OCI-LY3 (cell line): ENCODE measurements around the gene PROM2.
A peak's percentile ranks its signal among the peaks of the same experiment; 100 is the strongest.

ENCODE experiments used
- H2AFZ ChIP-seq: fragments of 200-600, 300-600 bp; shearing (Covaris generic); 2 replicates; pipeline ENCODE4 v1.6.0; 2014; ENCODE audit warnings: antibody characterized with exemption, low read depth, low read length
- H3K27ac ChIP-seq: fragments of 200-600, 300-600 bp; sonication (generic); 2 replicates; pipeline ENCODE4 v1.5.1; 2014; ENCODE audit warnings: mild to moderate bottlenecking, low read length, moderate library complexity, mixed read lengths
- H3K27me3 ChIP-seq: fragments of 200-600, 300-600 bp; sonication (generic); 2 replicates; pipeline ENCODE4 v1.6.1; 2014; ENCODE audit warnings: low read depth, low read length, mixed read lengths
- H3K36me3 ChIP-seq: fragments of 200-600, 300-600 bp; sonication (generic); replicated peaks from 2 replicates; pipeline ENCODE3; 2014; ENCODE audit warnings: low read depth, low read length, mixed read lengths
- H3K4me1 ChIP-seq: fragments of 300-600, 200-600 bp; sonication (generic); 2 replicates; pipeline ENCODE4 v1.6.1; 2014; ENCODE audit warnings: low read length, mixed read lengths
- H3K4me2 ChIP-seq: fragments of 200-600, 300-600 bp; sonication (generic); 2 replicates; pipeline ENCODE4 v1.6.1; 2014; ENCODE audit warnings: low read length, mixed read lengths
- H3K4me3 ChIP-seq: fragments of 300-600, 200-600 bp; sonication (generic); 2 replicates; pipeline ENCODE4 v1.5.1; 2014; ENCODE audit warnings: antibody characterized with exemption, mild to moderate bottlenecking, low read length, moderate library complexity
- H3K79me2 ChIP-seq: fragments of 300-600, 200-600 bp; shearing (Covaris generic); 2 replicates; pipeline ENCODE4 v1.6.1; 2014; ENCODE audit warnings: mild to moderate bottlenecking, low read length, mixed read lengths
- H3K9ac ChIP-seq: fragments of 300-600, 200-600 bp; shearing (Covaris generic); 2 replicates; pipeline ENCODE4 v1.6.0; 2014; ENCODE audit warnings: mild to moderate bottlenecking, low read length, moderate library complexity
- H3K9me3 ChIP-seq: fragments of 200-600, 300-600 bp; shearing (Covaris generic); 2 replicates; pipeline ENCODE4 v1.6.1; 2014; ENCODE audit warnings: low read length, mixed read lengths; ENCODE audit not compliant: insufficient read depth
- H4K20me1 ChIP-seq: fragments of 200-600, 300-600 bp; sonication (generic); 2 replicates; pipeline ENCODE4 v1.6.1; 2016; ENCODE audit warnings: low read length, mixed read lengths; ENCODE audit not compliant: insufficient read depth
- EZH2phosphoT487 ChIP-seq: fragments of 200-600 bp; shearing (Covaris generic); IDR thresholded peaks from 2 replicates; pipeline ENCODE4 v1.6.1; 2018; ENCODE audit warnings: antibody characterized with exemption, mixed run types, low read depth
- TF ChIP-seq, protein P1 (sequence below): fragments of 200-600, 300-600 bp; sonication (generic); IDR thresholded peaks from 2 replicates; pipeline ENCODE4 v1.5.1; 2014; ENCODE audit warnings: antibody characterized with exemption, low read length, low read depth

PROM2 gene, protein sequence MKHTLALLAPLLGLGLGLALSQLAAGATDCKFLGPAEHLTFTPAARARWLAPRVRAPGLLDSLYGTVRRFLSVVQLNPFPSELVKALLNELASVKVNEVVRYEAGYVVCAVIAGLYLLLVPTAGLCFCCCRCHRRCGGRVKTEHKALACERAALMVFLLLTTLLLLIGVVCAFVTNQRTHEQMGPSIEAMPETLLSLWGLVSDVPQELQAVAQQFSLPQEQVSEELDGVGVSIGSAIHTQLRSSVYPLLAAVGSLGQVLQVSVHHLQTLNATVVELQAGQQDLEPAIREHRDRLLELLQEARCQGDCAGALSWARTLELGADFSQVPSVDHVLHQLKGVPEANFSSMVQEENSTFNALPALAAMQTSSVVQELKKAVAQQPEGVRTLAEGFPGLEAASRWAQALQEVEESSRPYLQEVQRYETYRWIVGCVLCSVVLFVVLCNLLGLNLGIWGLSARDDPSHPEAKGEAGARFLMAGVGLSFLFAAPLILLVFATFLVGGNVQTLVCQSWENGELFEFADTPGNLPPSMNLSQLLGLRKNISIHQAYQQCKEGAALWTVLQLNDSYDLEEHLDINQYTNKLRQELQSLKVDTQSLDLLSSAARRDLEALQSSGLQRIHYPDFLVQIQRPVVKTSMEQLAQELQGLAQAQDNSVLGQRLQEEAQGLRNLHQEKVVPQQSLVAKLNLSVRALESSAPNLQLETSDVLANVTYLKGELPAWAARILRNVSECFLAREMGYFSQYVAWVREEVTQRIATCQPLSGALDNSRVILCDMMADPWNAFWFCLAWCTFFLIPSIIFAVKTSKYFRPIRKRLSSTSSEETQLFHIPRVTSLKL

DNA sequence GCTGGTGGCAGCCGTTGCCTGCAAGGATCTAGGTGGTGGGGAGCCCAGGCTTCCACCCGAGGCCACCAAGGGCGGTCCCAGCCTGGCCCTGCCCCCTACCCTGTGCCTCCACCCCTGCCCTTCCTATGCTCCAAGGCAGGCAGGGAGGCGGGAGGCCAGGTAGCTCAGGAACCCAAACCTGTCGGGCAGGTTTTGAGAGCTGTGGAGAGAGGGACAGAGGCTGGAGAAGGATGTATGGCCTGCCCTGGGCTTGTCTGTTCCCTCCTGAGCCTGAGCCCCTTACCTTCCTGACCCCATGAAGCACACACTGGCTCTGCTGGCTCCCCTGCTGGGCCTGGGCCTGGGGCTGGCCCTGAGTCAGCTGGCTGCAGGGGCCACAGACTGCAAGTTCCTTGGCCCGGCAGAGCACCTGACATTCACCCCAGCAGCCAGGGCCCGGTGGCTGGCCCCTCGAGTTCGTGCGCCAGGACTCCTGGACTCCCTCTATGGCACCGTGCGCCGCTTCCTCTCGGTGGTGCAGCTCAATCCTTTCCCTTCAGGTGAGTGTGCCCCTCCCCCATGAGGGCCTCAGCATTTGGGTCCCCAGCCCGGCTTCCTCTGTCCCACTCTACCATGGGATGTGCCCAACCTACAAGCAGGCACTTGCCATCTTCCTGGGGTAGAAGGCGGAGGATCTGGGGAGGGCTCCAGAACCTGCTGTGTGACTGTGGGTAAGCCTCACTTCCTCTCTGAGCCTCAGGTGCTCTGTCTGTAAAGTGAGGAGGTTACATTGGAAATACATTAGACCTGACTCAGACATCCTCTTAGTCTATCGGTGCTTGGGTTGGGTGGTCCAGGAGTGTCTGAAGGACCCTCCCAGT is at the start of gene PROM2:
Gene PROM2, plus strand, starts transcription at position 159 of the 860 bp plus-strand sequence. Its CDS starts 137 bp downstream, at position 296.
- H3K9me3 ChIP-seq = no peaks in the 10 kb centered on the region
- H2AFZ ChIP-seq = no peak within 1 kb of the TSS
- H3K9ac ChIP-seq = no peak within 1 kb of the TSS
- H3K4me2 ChIP-seq = no peak within 1 kb of the TSS
- H4K20me1 ChIP-seq = no peaks in the 10 kb centered on the region
- no peaks in the 10 kb centered on the region for H3K4me1 ChIP-seq
- H3K4me3 ChIP-seq = no peak within 1 kb of the TSS
- TF ChIP-seq EZH2phosphoT487 = no peak
- TF ChIP-seq, protein P1, sequence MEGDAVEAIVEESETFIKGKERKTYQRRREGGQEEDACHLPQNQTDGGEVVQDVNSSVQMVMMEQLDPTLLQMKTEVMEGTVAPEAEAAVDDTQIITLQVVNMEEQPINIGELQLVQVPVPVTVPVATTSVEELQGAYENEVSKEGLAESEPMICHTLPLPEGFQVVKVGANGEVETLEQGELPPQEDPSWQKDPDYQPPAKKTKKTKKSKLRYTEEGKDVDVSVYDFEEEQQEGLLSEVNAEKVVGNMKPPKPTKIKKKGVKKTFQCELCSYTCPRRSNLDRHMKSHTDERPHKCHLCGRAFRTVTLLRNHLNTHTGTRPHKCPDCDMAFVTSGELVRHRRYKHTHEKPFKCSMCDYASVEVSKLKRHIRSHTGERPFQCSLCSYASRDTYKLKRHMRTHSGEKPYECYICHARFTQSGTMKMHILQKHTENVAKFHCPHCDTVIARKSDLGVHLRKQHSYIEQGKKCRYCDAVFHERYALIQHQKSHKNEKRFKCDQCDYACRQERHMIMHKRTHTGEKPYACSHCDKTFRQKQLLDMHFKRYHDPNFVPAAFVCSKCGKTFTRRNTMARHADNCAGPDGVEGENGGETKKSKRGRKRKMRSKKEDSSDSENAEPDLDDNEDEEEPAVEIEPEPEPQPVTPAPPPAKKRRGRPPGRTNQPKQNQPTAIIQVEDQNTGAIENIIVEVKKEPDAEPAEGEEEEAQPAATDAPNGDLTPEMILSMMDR = no peak
- H3K27me3 ChIP-seq = no peaks in the 10 kb centered on the region
- no peaks in the 10 kb centered on the region for H3K36me3 ChIP-seq
- H3K79me2 ChIP-seq = no peaks in the 10 kb centered on the region
- H3K27ac ChIP-seq = no peak within 1 kb of the TSS

DNA sequence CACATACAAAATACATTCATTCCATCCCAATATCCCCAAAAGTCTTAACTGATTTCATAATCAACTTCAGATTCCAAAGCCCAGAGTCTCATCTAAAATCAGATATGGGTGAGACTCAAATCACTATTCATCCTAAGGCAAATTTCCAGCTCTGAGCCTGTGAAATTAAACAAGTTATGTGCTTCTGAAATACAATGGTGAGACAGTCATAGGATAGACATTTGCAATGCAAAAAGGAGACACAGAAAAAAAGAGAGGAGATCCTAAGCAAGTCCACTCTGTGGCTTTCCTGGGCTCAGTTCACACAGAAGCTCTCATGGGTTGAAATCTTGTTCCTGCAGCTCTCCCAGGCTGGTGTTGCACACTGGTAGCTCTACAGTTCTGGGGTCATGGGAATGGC is 48.6 kb upstream of the PROM2 start:
- no peak for TF ChIP-seq EZH2phosphoT487
- TF ChIP-seq, protein P1 = no peak
- no peak overlapping the region for H3K4me3 ChIP-seq
- H3K36me3 ChIP-seq = no peaks in the 10 kb centered on the region

DNA sequence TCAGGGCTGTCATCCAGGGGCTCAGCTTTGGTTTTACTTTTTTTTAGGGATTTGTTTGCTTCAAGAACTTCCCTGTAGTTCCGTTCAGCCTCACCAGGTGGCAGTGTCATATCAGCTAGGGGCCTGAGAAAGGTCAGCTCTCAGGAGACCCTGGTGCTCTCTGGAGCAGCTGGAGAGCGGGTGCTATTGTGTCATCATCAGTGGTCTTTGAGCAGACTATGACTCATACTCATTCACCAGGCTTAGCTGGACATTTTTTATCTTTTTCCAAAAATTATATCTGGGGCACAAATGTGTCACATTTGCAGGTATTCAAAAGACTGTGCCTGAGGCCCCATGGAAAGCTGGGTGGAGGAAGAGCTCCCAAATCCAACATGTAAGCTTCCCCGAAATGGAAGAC is 42.5 kb upstream of the PROM2 start:
- Histone ChIP-seq H3K4me2 (no peak overlapping the region), H3K27ac (no peak overlapping the region), H3K36me3 (no peaks in the 10 kb centered on the region)

More for the DNA sequence above, 48.6 kb upstream of the PROM2 start:
- no peaks in the 10 kb centered on the region for H3K4me1 ChIP-seq
- no peaks in the 10 kb centered on the region; the same call in 1 of the 2 replicates for H3K27me3 ChIP-seq
- no peak overlapping the region for H3K27ac ChIP-seq
- H3K4me2 ChIP-seq = no peak overlapping the region
- H3K9ac ChIP-seq = no peak overlapping the region
- H3K9me3 ChIP-seq = peaks cover 5% of the 10 kb centered on the region; the same call in 1 of the 2 replicates
- no peaks in the 10 kb centered on the region for H4K20me1 ChIP-seq
- no peaks in the 10 kb centered on the region for H3K79me2 ChIP-seq
- no peak overlapping the region for H2AFZ ChIP-seq

More for the DNA sequence above, 42.5 kb upstream of the PROM2 start:
- Histone ChIP-seq H4K20me1 (no peaks in the 10 kb centered on the region), H3K4me3 (no peak overlapping the region), H3K9me3 (no peaks in the 10 kb centered on the region), H3K79me2 (no peaks in the 10 kb centered on the region), H3K27me3 (no peaks in the 10 kb centered on the region; the same call in 1 of the 2 replicates), H3K4me1 (no peaks in the 10 kb centered on the region), H2AFZ (no peak overlapping the region), H3K9ac (no peak overlapping the region)
- TF ChIP-seq EZH2phosphoT487 = no peak
- TF ChIP-seq, protein P1 = peak; percentile 77
